ENCODE data around the gene PLCH1.
"Not testable (repeated sequence)": the region's sequence is repeated elsewhere in the genome, so short reads cannot be mapped to it uniquely, and the experiment has no call there.

PLCH1 gene

DNA sequence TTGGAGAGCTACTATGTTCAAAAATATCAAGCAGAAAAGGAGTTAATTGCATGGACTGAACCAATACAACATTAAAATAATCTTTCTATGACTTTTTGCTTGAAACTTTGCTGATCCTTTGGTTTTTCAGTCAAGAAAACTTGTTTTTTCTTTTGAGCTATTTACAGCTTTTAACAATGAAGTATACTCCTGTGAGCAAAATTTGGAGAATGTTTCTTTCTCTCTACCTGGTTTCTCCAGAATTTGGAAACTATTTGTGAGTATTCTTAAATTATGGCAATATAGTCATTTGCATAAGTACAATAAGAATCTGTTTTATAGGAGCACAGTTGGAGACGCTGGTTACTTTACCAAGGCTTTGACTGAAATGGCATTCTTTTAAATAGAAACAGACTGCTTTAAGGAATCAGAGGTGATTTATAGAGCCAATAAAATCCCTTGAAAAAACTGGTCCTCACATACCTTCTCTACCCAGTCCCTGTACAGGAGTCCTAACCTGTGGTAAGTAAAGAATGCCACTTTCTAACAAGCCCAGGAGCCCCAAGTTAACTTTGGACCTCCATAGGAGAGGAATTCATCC lies 127.4 kb downstream of the PLCH1 start:
- in situ Hi-C loops (cut with MboI; ENCODE audit: low sequenced_read_pairs) = no loop called here

DNA sequence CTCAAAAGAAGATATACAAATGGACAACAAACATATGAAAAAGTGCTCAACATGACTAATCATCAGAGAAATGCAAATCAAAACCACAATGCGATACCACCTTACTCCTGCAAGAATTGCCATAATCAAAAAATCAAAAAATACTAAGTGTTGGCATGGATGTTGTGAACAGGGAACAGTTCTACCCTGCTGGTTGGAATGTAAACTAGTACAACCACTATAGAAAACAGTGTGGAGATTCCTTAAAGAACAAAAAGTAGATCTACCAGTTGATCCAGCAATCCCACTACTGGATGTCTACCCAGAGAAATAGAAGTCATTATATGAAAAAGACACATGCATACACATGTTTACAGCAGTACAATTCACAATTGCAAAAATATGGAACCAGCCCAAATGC lies 129.7 kb downstream of the PLCH1 start:
- in situ Hi-C loops (cut with MboI; ENCODE audit: low sequenced_read_pairs) = not testable (repeated sequence)

DNA sequence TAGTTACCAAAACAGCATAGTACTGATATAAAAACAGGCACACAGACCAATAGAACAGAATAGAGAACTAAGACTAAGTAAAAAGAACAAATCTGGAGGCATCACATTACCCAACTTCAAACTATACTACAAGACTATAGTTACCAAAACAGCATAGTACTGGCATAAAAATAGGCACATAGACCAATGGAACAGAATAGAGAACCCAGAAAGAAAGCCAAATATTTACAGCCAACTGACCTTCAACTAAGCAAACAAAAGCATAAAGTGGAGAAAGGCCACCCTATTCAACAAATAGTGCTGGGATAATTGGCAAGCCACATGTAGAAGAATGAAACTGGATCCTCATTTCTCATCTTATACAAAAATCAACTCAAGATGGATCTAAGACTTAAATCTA lies 130.5 kb downstream of the PLCH1 start:
- in situ Hi-C loops (cut with MboI; ENCODE audit: low sequenced_read_pairs) = not testable (repeated sequence)

DNA sequence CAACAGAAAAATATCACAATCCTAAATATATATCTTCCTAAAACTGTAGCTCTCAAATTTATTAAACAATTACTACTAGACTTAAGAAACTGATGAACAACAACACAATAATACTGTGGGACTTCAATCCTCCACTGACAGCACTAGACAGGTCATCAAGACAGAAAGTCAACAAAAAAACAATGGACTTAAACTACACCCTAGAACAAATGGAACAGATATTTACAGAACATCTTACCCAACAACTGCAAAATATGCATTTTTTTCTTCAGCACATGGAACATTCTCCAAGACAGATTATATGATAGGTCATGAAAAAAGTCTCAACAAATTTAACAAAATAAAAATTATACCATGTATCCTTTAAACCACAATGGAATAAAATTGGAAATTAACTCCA lies 133.4 kb downstream of the PLCH1 start:
- in situ Hi-C loops (cut with MboI; ENCODE audit: low sequenced_read_pairs) = no loop called here

DNA sequence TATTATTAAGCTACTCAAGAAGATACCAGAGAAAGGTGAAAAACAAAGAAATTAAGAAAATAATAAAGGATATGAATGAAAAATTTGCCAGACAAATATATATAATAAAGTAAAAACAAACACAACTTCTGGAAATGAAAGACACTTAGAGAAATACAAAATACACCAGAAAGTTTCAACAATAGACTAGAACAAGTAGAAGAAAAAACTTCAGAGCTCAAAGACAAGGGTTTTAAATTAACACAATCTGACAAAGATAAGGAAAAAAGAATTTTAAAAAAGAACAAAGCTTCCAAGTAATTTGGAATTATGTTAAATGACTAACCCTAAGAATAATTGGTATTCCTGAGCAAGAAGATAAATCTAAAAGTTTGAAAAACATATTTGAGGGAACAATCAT lies 135.3 kb downstream of the PLCH1 start:
- in situ Hi-C loops (cut with MboI; ENCODE audit: low sequenced_read_pairs) = no loop called here

DNA sequence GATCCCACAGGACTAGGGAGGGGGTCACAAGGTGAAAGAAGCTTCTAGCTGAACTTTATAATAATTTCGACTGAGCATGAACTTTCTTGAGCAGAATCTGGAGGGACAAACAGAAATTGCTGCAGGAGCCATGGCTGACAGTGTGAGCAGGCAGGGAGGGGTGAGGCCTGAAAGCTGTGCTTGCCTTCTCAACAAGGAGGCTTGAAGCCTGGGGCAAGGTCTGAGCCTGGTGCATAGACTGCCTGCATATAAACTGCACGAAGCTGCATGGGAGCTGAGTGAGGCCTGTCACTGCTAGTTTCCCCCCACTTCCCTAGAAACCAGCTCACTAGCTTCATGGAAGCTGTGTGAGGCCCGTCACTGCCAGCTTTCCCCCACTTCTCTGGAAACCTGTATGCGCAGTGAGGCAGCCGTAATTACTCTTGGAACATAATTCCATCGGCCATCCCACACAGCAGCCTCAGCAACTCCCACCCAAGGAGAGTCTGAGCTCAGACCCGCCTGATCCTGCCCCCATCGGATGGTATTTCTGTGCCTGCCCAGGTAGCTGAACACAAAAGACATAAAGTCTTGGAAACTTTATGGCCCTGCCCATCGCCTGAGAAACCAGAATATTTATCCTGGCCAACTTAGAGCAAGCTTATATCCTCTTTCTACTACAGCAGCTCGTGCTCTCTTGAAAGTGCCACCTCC lies 136.5 kb downstream of the PLCH1 start:
- in situ Hi-C loops (cut with MboI; ENCODE audit: low sequenced_read_pairs) = no loop called here

DNA sequence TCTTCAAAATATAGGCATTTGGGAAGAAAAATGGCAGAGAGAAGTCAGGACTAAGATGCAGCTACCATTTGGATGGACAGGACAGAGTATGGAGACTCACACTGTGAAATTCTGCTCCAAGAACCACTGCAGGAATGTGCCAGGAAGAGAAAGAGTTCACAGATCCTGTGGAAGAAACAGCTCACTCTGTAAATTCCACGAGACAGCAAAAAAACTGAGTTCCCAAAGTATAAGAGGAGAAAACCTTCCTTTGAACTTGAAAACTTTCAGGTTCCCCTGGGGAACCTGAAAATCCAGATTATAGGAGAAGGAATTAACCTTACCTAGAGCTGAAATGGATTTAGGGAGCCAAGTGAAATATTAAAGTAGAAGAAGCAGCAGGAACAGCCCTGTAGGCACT lies 137.1 kb downstream of the PLCH1 start:
- in situ Hi-C loops (cut with MboI; ENCODE audit: low sequenced_read_pairs) = no loop called here

DNA sequence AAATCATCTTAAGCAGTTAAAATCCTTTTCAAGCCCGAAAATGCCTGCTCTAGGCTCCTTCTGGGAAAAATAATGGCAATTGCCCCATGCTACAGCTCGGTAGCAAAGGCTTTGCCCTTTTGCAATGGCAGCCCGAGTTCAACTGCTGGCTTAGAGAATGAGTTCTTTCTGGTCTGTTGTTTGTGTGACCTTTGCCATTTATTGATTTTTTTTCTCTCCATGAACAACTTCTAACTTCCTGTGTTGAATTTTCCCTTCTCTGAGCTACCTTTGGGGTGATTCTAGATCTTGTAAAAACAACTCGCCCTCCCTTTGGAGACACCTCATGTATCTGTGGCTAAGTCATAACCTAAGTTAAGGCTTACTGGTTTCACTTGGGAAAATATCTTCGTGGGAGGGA lies 139.3 kb downstream of the PLCH1 start:
- in situ Hi-C loops (cut with MboI; ENCODE audit: low sequenced_read_pairs) = no loop called here

DNA sequence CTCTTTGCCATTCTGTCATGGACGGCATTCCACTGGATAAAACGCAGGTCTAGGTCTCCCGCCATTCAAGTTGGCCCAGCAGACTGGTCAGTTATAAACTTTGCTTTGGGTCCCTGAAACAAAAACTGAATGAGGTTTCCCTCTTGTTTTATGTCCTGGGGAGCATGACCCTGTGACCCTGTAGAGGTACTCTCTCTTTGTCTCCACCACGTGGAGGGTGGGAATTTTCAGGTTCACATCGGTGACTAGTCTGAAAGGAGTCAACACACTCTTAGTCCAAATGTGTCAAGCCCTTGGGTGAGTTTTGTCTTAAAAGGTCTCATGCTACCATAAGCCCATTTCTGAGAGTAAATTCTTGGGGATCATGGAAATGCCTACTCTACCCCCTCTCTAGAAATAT lies 139.9 kb downstream of the PLCH1 start:
- in situ Hi-C loops (cut with MboI; ENCODE audit: low sequenced_read_pairs) = no loop called here

DNA sequence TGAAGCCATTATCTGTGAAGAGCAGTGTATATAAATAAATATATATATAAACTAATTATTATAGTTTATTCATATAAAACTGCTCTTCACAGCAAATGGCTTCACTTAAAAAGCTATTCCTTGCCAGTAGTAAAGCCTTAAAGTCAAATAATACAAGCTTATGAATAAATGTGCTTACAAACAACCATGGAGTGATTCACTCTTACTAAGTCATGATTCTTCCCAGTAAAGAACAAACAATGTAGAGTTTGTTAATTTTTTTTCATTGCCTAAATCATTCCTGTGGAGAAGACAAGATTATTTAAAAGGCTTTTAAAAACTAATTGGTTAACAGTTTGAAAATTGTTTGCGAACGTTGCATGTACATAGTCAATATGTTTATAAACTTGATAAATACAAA lies 140.7 kb downstream of the PLCH1 start:
- in situ Hi-C loops (cut with MboI; ENCODE audit: low sequenced_read_pairs) = no loop called here

DNA sequence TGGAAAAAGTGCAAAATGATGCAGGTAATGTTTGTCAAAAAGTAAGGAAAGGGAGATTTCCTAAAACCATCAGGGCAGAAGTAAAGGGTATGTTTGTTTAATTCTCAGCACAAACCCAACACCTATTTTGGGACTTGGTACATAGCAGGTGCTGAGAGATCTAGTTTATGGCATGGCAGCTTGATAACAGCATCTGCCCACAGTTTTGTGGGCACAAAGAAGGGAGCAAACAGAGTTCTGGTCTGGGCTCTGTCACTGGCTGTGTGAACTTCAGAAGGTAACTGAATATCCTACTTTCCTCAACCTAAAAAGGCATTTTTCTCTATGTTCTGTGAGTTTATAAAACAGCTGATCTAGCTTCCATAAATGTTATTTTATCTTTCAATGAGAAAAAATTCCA lies 141.6 kb downstream of the PLCH1 start:
- in situ Hi-C loops (cut with MboI; ENCODE audit: low sequenced_read_pairs) = no loop called here

DNA sequence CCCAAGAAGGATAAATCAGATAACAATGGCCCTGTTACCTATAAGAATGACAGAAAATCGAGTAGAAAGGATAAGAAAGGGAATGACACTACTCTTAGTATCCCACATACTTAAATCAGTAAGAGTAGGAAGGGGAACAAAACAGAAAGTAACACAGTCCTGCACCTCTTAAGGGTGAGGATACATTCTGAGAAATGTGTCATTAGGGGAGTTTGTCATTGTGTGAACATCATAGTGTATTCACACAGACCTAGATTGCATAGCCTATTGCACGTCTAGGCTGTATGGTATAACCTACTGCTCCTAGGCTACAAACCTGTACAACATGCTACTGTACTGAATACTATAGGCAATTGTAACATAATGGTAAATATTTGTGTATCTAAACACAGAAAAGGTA lies 142.6 kb downstream of the PLCH1 start:
- in situ Hi-C loops (cut with MboI; ENCODE audit: low sequenced_read_pairs) = no loop called here

DNA sequence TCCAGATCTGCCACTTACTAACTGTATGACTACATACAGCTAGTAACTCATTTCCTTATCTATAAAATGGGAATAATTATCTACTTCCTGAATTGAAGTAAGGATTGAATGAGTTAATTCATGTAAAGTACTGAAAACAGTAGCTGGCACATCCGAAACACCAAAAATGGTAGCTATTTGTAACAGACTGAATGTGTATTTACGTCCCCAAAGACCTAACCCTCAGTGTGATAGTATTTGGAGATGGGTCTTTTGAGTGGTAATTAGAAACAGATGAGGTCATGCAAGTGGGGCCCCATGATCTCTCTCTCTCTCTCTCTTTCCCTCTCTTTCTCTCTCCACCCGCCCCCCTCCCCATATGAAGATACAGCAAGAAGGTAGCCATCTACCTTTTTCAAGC lies 146.2 kb downstream of the PLCH1 start:
- in situ Hi-C loops (cut with MboI; ENCODE audit: low sequenced_read_pairs) = no loop called here

DNA sequence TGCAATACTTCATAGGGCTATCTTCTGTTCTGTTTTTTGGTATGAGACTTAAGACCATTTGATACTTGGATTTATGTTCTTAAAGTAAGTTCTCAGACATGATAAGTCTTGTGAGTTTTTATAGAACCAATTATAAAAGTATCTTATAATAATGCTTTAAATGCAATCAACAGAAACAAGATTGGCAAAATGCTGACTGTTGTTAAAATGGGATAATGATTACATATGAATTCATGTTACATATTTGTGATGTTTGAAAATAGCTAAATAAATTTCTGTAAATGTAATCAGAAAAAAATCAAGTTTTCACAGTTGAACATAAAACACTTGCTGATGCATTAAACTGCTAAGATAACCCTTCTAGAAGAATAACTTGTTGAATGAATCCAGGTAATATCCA lies 148.3 kb downstream of the PLCH1 start:
- in situ Hi-C loops (cut with MboI; ENCODE audit: low sequenced_read_pairs) = no loop called here

DNA sequence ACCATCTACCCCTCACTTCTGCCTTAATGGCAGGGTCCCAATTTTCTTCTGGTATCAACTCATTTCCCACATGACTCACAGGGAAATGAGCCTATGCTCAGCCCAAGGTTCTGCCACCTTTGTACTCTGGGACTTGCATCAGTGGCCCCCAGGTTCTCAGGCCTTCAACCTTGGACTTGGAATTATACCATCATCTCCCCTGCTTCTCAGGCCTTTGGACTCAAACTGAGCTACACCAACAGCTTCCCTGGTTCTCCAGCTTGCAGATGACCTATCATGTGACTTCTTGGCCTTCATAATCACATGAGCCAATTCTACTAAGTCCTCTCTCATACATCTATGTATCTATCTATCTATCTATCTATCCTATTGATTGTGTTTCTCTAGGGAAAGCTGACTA lies 149.5 kb downstream of the PLCH1 start:
- in situ Hi-C loops (cut with MboI; ENCODE audit: low sequenced_read_pairs) = no loop called here

DNA sequence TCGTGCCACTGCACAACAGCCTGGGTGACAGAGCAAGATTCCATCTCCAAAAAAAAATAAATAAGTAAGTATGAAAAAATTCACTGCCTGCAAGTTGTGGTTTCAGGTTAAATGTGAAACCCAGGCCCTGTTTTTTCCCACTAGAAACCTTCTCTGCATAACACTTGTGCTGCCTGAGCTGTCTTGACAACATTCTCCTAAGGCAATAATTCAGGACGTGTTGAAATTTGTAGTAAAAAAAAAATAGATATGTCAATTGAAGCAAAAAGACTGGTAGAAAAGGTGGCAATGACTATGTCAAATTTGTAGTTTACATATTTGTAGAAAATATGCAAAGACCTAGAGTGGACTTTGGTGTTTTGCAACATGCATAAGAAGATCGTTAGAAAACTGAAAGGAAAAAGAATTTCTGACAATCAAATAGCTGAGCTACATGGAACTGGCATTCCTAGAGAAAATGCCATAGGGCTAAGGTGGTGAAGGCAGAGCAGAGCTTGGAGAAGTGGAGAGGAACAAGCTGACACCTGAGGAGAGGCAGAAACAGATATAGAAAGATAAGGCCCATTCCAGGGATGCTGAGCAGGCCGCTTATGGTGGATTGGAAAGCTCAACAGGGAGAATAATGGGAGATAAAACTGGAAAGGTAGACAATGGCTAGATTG lies 150.2 kb downstream of the PLCH1 start:
- in situ Hi-C loops (cut with MboI; ENCODE audit: low sequenced_read_pairs) = no loop called here

DNA sequence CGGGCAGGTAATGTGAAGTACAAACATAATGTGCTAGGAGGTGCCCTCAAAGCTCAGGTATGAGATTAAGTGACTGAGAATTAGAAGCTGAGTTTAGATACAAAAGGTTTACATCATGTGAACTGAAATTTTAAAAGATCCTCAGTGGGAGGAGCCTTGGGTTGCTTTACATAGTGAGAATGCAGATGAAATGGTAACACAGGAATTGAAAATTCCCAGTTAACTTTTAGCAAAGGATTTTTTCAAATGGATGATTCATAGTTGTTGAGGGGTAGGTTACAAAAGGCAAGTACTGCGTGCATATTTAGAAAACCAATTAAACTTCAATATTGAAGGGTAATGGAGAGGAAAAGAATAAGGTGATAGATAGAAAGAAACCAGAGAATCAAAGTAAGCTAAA lies 157.3 kb downstream of the PLCH1 start:
- in situ Hi-C loops (cut with MboI; ENCODE audit: low sequenced_read_pairs) = no loop called here

DNA sequence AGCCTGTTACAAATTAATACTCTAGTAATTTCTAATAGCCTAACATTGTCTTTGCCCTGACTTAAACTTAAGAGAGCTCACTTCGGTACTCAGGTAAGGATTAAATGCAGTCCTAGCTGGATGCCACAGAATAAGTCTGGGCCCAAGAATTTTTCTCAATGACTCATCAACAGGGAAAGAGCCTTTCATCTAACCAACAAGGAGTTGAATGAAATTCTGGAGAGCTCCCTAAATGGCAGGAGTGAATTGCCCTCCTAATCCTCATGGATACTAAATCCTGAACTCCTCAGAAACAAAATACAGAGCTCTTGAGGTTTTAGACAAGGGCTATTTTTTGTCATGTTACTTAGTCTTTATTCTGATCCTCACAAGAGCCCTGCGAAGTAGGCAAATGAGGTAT lies 159.5 kb downstream of the PLCH1 start:
- in situ Hi-C loops (cut with MboI; ENCODE audit: low sequenced_read_pairs) = no loop called here

DNA sequence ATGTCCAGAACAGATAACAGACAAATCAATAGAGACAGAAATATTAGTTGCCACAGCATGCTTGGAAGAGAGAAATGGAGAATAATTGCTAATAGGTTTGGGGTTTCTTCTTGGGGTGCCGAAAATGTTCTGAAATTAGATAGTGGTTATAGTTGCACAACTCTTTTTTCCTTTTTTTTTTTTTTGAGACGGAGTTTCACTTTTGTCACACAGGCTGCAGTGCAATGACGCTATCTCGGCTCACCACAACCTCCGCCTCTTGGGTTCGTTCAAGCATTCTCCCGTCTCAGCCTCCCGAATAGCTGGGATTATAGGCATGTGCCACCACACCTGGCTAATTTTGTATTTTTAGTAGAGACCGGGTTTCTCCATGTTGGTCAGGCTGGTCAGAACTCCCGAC lies 163.3 kb downstream of the PLCH1 start:
- in situ Hi-C loops (cut with MboI; ENCODE audit: low sequenced_read_pairs) = no loop called here

DNA sequence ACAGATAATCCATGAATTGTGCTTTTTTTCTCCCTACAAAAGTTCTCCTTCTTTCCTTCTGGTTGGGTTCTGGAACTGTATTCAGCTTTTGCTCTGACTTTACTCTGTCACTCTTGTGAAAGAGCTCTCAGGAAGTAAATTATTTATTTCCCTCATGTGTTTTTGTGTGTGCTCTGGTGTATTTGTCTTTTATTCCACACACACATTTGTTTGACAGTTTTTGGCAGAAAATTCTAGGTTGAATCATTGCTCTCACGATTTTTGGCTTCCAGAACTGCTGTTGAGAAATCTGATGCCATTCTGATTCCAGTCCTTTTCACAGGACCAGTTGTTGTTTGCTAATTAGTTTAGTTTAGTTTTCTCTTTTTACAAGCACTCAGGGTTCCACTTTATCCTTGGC lies 172.8 kb downstream of the PLCH1 start:
- in situ Hi-C loops (cut with MboI; ENCODE audit: low sequenced_read_pairs) = no loop called here

DNA sequence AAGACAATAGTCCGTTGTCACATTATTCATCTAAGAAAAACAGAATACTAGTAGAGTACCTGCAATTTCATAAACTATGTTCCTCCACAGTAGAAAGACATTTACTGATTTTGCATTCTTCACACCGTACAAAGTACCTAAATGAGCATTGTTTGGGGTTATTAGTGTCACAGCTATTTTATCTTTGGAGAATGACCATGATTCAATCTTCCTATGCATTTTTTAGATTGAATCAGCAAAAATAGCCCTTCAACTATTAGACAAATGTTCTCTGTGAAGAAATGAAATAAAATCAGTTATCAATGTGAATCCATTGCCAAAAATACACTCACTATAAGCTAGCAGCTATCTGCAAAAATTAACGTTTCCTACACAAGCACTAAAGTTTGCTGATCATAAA lies 176.6 kb downstream of the PLCH1 start:
- in situ Hi-C loops (cut with MboI; ENCODE audit: low sequenced_read_pairs) = no loop called here

DNA sequence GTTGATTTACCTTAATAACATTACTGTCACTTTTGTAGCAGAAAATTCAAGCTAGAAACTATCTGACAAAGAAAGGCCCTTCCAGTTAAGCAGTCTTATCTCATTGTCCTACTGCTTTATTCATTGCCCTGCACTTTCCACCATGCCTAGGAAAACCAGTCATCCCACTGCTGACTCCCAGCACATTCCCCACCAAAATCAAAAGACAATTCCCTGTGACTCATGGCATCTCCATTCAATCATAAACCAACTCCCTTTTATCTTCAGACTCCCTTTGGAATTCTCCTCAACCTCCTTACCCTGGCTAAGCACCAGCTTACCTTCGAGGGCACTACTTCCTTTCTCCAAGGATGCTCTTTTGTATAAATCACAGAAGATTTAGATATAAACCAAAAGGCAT lies 184.3 kb downstream of the PLCH1 start:
- in situ Hi-C loops (cut with MboI; ENCODE audit: low sequenced_read_pairs) = no loop called here

DNA sequence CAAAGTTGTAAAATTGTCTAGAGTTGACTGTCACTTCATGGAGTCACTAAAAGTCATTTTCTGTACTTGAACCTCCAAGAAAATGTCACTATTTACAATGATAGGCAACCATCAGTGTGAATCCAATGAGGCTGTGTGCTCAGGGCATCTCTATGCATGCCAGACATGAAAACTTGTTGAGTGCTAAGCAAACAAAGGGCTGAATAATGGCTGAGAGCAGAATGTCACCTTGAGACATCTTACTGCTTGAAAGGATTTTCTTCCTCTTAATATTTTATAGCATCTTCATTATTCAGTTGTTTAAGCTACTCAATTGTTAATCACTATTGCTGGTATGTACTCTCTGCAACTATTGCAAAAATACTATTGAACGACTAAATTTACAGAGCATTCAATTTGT lies 184.7 kb downstream of the PLCH1 start:
- in situ Hi-C loops (cut with MboI; ENCODE audit: low sequenced_read_pairs) = no loop called here

All from HL-60/S4 treated with phorbol 12-myristate 13-acetate at 8.2 ng/mL for 4 days and 3 days (cell line).